ENCODE results near the gene RO60.

Gene RO60

DNA sequence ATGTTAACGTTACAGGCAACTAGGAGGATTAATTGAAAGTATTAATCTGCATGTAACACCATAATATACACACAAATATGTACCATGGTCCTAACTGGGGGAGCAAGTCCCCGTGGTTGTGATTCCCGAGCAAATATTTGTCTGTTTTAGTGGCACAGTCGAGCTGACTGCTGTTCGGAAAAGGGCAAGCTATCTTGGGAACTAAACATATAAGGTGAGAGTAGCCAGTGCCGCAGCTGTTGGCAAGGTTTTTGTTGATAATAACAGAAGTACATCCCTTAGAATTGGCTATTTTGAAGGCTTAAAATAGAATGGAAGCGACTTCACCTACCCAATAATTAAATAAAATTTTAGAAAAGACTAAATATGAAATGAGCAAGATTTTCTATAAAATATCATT is 45.7 kb upstream of the RO60 start:
- Histone ChIP-seq H3K9me3 (ENCODE audit: insufficient read depth, low read length, severe bottlenecking) (no peaks in the 10 kb centered on the region), H3K9ac (ENCODE audit: low read depth, low read length) (no peak overlapping the region), H2AFZ (ENCODE audit: low read depth, low read length) (no peak overlapping the region), H3K36me3 (ENCODE audit: insufficient read depth, low read length) (peaks cover 20% of the 10 kb centered on the region; the same call in 1 of the 2 replicates), H4K20me1 (ENCODE audit: insufficient read depth, low read length) (no peaks in the 10 kb centered on the region), H3K79me2 (ENCODE audit: insufficient read depth, low read length) (no peaks in the 10 kb centered on the region), H3K4me1 (ENCODE audit: insufficient read depth, low read length) (no peaks in the 10 kb centered on the region), H3K27ac (ENCODE audit: low read length) (no peak overlapping the region), H3K27me3 (ENCODE audit: insufficient read depth, low read length, poor library complexity) (no peaks in the 10 kb centered on the region), H3K4me2 (ENCODE audit: insufficient read depth, low read length) (no peak overlapping the region), H3K4me3 (ENCODE audit: low read depth in 1 of 2, low read length in 2 of 2) (no peak overlapping the region)
- DNase-seq = no peak
- no peak for TF ChIP-seq EZH2 (IDR thresholded peaks at IDR 0.05; ENCODE audit: borderline replicate concordance, low read depth, low read length, severe bottlenecking)
- ATAC-seq (ENCODE audit: insufficient read depth, low read depth) = no peak

DNA sequence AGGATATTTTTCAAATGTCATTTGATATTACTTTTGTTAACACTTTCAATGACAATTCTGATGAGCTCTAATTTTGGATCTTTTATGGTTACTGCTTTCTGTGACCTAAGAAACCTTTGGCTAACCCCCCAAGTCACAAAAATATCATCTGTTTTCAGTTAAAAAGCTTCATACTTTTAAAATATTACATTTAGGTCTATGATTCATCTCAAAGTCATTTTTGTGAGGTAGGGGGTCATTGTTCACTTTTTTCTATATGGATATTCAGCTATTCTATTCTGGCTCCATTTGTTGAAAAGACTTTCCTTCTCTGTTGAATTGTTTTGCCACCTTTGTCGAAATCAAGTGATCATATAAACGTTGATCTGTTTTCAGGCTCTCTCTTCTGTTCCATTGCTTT is 45.0 kb upstream of the RO60 start:
- Histone ChIP-seq H3K79me2 (ENCODE audit: insufficient read depth, low read length) (no peaks in the 10 kb centered on the region), H3K4me1 (ENCODE audit: insufficient read depth, low read length) (no peaks in the 10 kb centered on the region), H3K9ac (ENCODE audit: low read depth, low read length) (no peak overlapping the region), H3K4me3 (ENCODE audit: low read depth in 1 of 2, low read length in 2 of 2) (no peak overlapping the region), H3K36me3 (ENCODE audit: insufficient read depth, low read length) (peaks cover 25% of the 10 kb centered on the region; the same call in 1 of the 2 replicates), H3K27me3 (ENCODE audit: insufficient read depth, low read length, poor library complexity) (no peaks in the 10 kb centered on the region), H3K9me3 (ENCODE audit: insufficient read depth, low read length, severe bottlenecking) (no peaks in the 10 kb centered on the region), H3K27ac (ENCODE audit: low read length) (no peak overlapping the region), H3K4me2 (ENCODE audit: insufficient read depth, low read length) (no peak overlapping the region), H4K20me1 (ENCODE audit: insufficient read depth, low read length) (no peaks in the 10 kb centered on the region), H2AFZ (ENCODE audit: low read depth, low read length) (no peak overlapping the region)
- TF ChIP-seq, protein P1, sequence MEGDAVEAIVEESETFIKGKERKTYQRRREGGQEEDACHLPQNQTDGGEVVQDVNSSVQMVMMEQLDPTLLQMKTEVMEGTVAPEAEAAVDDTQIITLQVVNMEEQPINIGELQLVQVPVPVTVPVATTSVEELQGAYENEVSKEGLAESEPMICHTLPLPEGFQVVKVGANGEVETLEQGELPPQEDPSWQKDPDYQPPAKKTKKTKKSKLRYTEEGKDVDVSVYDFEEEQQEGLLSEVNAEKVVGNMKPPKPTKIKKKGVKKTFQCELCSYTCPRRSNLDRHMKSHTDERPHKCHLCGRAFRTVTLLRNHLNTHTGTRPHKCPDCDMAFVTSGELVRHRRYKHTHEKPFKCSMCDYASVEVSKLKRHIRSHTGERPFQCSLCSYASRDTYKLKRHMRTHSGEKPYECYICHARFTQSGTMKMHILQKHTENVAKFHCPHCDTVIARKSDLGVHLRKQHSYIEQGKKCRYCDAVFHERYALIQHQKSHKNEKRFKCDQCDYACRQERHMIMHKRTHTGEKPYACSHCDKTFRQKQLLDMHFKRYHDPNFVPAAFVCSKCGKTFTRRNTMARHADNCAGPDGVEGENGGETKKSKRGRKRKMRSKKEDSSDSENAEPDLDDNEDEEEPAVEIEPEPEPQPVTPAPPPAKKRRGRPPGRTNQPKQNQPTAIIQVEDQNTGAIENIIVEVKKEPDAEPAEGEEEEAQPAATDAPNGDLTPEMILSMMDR (IDR thresholded peaks at IDR 0.05; ENCODE audit: borderline replicate concordance, extremely low read depth, low read length, poor library complexity, severe bottlenecking) = no peak
- TF ChIP-seq EZH2 (IDR thresholded peaks at IDR 0.05; ENCODE audit: borderline replicate concordance, low read depth, low read length, severe bottlenecking) = no peak
- DNase-seq (no peak), ATAC-seq (ENCODE audit: insufficient read depth, low read depth) (no peak)

DNA sequence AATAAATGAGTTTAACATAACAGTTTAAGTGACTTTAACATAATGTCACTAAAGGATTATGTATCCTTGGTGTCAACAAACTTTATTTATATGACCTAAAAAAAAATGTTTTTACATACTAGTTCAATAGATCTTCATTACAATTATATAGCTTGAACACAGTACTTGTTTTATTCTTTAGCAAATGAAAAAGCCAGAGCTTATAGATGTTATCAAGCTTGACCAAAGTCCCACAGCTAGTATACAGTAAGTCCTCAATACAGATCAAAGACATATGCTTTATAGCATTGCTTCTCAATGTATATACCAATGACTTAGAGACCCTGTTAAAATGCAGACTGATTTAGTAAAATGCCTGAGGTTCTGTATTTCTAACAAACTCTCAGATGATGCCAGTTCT is 42.6 kb upstream of the RO60 start:
- H3K9me3 ChIP-seq (ENCODE audit: insufficient read depth, low read length, severe bottlenecking) = no peaks in the 10 kb centered on the region
- peaks cover 34% of the 10 kb centered on the region; the same call in 1 of the 2 replicates for H3K36me3 ChIP-seq (ENCODE audit: insufficient read depth, low read length)
- H3K4me2 ChIP-seq (ENCODE audit: insufficient read depth, low read length) = no peak overlapping the region
- no peaks in the 10 kb centered on the region for H4K20me1 ChIP-seq (ENCODE audit: insufficient read depth, low read length)
- TF ChIP-seq EZH2 (IDR thresholded peaks at IDR 0.05; ENCODE audit: borderline replicate concordance, low read depth, low read length, severe bottlenecking) = no peak
- TF ChIP-seq, protein P1 (IDR thresholded peaks at IDR 0.05; ENCODE audit: borderline replicate concordance, extremely low read depth, low read length, poor library complexity, severe bottlenecking) = no peak
- no peak overlapping the region for H3K4me3 ChIP-seq (ENCODE audit: low read depth in 1 of 2, low read length in 2 of 2)
- no peaks in the 10 kb centered on the region for H3K4me1 ChIP-seq (ENCODE audit: insufficient read depth, low read length)
- H3K27ac ChIP-seq (ENCODE audit: low read length) = no peak overlapping the region
- H2AFZ ChIP-seq (ENCODE audit: low read depth, low read length) = no peak overlapping the region
- H3K9ac ChIP-seq (ENCODE audit: low read depth, low read length) = no peak overlapping the region
- no peaks in the 10 kb centered on the region for H3K79me2 ChIP-seq (ENCODE audit: insufficient read depth, low read length)
- ATAC-seq (ENCODE audit: insufficient read depth, low read depth) (no peak), DNase-seq (no peak)
- H3K27me3 ChIP-seq (ENCODE audit: insufficient read depth, low read length, poor library complexity) = no peaks in the 10 kb centered on the region

DNA sequence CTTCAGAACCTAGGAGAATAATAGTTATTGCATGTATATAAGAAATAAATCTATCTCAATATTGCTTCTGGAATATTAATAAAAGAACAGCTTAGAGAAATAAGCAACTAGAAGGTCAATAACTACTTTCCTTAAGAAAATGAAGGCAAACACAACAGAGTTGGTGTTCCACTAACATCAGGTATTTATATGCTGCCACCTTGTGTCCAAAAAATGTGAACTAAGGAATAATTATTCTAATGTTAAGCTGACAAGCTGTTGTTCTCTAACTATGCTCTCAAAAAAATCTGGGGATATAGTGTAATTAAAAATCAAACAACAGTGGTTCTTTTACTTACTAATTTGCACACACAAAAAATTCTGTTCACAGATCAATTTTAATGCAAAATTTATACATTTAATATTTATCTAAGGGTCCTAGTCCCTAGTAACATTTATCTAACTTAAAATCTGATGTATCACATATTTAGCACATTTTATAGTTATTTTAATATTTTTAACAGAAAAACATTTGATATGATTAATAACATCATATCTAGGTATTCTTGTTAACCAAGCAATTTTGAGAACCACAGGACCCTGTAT is 39.9 kb upstream of the RO60 start:
- no peaks in the 10 kb centered on the region for H3K27me3 ChIP-seq (ENCODE audit: insufficient read depth, low read length, poor library complexity)
- H2AFZ ChIP-seq (ENCODE audit: low read depth, low read length) = no peak overlapping the region
- no peak for TF ChIP-seq EZH2 (IDR thresholded peaks at IDR 0.05; ENCODE audit: borderline replicate concordance, low read depth, low read length, severe bottlenecking)
- TF ChIP-seq, protein P1 (IDR thresholded peaks at IDR 0.05; ENCODE audit: borderline replicate concordance, extremely low read depth, low read length, poor library complexity, severe bottlenecking) = peak; percentile 63
- H3K36me3 ChIP-seq (ENCODE audit: insufficient read depth, low read length) = peaks cover 55% of the 10 kb centered on the region; the same call in 1 of the 2 replicates
- no peaks in the 10 kb centered on the region for H3K9me3 ChIP-seq (ENCODE audit: insufficient read depth, low read length, severe bottlenecking)
- no peak overlapping the region for H3K9ac ChIP-seq (ENCODE audit: low read depth, low read length)
- DNase-seq = no peak
- no peaks in the 10 kb centered on the region for H3K79me2 ChIP-seq (ENCODE audit: insufficient read depth, low read length)
- H4K20me1 ChIP-seq (ENCODE audit: insufficient read depth, low read length) = no peaks in the 10 kb centered on the region
- H3K27ac ChIP-seq (ENCODE audit: low read length) = no peak overlapping the region
- no peak overlapping the region for H3K4me2 ChIP-seq (ENCODE audit: insufficient read depth, low read length)
- ATAC-seq (ENCODE audit: insufficient read depth, low read depth) = peak; percentile 71; the same call in 2 of the 3 replicates
- no peaks in the 10 kb centered on the region for H3K4me1 ChIP-seq (ENCODE audit: insufficient read depth, low read length)
- no peak overlapping the region for H3K4me3 ChIP-seq (ENCODE audit: low read depth in 1 of 2, low read length in 2 of 2)

All from DND-41 (cell line).